Ovary (tissue), 3 donors: ENCODE data around the gene DCBLD1.

Source experiments
- CTCF ChIP-seq, 3 donors: fragments of 450-650 bp in 2 of 3; fragments of 200-600 bp in 1 of 3; IDR thresholded peaks; one replicate each; pipeline versions ENCODE4 v1.5.1 to v1.8.0; 2016 to 2022; ENCODE audit warnings: antibody characterized with exemption in 3 of 3, mild to moderate bottlenecking in 1 of 3
- EP300 ChIP-seq: sonication (generic); formaldehyde crosslinking; IDR thresholded peaks from one replicate; pipeline ENCODE4 v1.6.1; 2017; ENCODE audit warnings: antibody characterized with exemption
- POLR2A ChIP-seq: fragments of 450-650 bp; IDR thresholded peaks from one replicate; pipeline ENCODE4 v1.6.1; 2017; ENCODE audit warnings: antibody characterized with exemption, mild to moderate bottlenecking, moderate library complexity
- donor health status: DM: no; HTN: no; CAD: no.

DNA sequence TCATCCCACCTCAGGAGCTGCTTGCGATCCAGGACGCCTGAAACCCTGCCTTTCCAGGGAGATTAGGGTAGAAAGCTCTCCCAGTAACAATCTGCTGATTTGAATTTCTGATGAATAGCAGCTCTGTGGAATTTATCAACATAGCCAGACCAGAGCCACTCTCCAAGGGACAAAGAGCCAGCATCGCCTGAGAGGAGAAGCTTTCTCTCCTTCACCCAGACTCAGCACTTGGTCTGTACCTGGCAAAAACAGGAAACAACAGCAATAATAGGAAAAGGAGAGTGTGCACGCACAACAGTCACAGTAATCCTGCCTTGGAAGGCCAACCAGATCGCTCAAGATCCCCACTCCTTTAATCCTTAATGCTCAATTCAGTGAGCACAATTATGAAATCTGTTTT, 34.5 kb upstream of the DCBLD1 start:
- no peak for TF ChIP-seq CTCF (IDR thresholded peaks at IDR 0.05)
- no peak for TF ChIP-seq EP300
- TF ChIP-seq POLR2A = no peak
